Measurements from ENCODE around the gene GZMH.

Gene GZMH

GRCh38 chr14:24613747-24614146 lies 4.3 kb upstream of the GZMH start:
- no peak for TF ChIP-seq CTCF (IDR thresholded peaks at IDR 0.05; ENCODE audit: extremely low read depth, insufficient read depth, missing control alignments)
- in situ Hi-C loops (cut with MboI; ENCODE audit: low pct_unique_long_range_greater_than_20kb, low sequenced_read_pairs, unreplicated experiment) = no loop called here

GRCh38 chr14:24613241-24613640 lies 3.8 kb upstream of the GZMH start:
- TF ChIP-seq CTCF (IDR thresholded peaks at IDR 0.05; ENCODE audit: extremely low read depth, insufficient read depth, missing control alignments) = no peak
- in situ Hi-C loops (cut with MboI; ENCODE audit: low pct_unique_long_range_greater_than_20kb, low sequenced_read_pairs, unreplicated experiment) = no loop called here
- DNase-seq (ENCODE audit: low spot score) = no peak

More at GRCh38 chr14:24613747-24614146, 4.3 kb upstream of the GZMH start:
- DNase-seq (ENCODE audit: low spot score) = no peak

GRCh38 chr14:24612196-24612595 lies 2.7 kb upstream of the GZMH start:
- no peak for DNase-seq (ENCODE audit: low spot score)
- no peak for TF ChIP-seq CTCF (IDR thresholded peaks at IDR 0.05; ENCODE audit: extremely low read depth, insufficient read depth, missing control alignments)
- in situ Hi-C loops (cut with MboI; ENCODE audit: low pct_unique_long_range_greater_than_20kb, low sequenced_read_pairs, unreplicated experiment) = no loop called here

DNA sequence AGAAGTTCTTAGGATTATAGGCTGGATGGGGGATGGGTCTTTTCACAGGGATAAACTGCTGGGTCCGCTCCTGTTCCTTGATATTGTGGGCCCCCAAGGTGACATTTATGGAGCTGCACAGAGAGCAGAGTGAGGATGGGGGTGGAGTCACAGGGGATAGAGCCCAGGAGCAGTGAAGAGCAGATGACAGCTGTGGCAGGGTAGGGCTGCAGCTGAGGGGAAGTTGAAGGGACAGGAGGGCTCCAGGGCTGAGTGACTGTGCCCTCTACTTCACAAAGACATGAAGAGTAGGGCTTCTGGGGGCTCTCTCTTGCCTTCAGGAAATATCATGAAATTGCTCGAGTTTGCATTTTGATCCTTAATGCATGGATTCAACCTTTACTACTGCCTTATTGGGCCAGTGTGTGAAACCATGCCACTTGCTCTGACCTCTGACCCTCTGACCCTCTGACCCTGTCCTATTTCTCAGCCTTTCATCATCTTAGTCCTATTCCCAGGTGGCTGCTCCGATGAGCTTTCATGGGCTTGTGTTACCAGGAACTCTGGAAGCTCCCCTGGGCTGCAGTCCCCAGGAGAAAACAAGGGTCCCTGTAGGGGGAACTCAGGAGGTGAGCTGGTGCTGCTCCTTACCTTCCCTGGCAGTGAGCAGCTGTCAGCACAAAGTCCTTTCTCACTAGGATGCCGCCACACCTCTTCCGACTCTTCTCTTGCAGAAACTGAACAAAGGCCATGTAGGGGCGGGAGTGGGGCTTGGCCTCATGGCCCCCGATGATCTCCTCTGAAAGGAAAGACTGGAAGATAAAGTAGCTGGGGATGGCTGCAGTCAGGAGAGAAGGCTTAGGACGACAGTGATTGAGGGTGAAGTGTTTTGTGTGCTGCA lies 1.6 kb downstream of the GZMH start:
- TF ChIP-seq CTCF (IDR thresholded peaks at IDR 0.05; ENCODE audit: extremely low read depth, insufficient read depth, missing control alignments) = no peak

GRCh38 chr14:24607081-24607480 lies 2.4 kb downstream of the GZMH start:
- DNase-seq (ENCODE audit: low spot score) = peak; percentile 2
- TF ChIP-seq CTCF (IDR thresholded peaks at IDR 0.05; ENCODE audit: extremely low read depth, insufficient read depth, missing control alignments) = no peak
- in situ Hi-C loops (cut with MboI; ENCODE audit: low pct_unique_long_range_greater_than_20kb, low sequenced_read_pairs, unreplicated experiment) = loop anchor here (10.0 kb wide), 1 partner anchor 78 kb away; no protein-coding TSS in a partner anchor

More for the DNA sequence above, 1.6 kb downstream of the GZMH start:
- in situ Hi-C loops (cut with MboI; ENCODE audit: low pct_unique_long_range_greater_than_20kb, low sequenced_read_pairs, unreplicated experiment) = loop anchor here (10.0 kb wide), 1 partner anchor 77 kb away; no protein-coding TSS in a partner anchor
- peak; percentile 3 for DNase-seq (ENCODE audit: low spot score)

- DNase-seq (ENCODE audit: low spot score) = no peak
- in situ Hi-C loops (cut with MboI; ENCODE audit: low pct_unique_long_range_greater_than_20kb, low sequenced_read_pairs, unreplicated experiment) = loop anchor here (10.0 kb wide), 1 partner anchor 79 kb away; no protein-coding TSS in a partner anchor
- TF ChIP-seq CTCF (IDR thresholded peaks at IDR 0.05; ENCODE audit: extremely low read depth, insufficient read depth, missing control alignments) = no peak
Observed at GRCh38 chr14:24606297-24606696, 3.2 kb downstream of the GZMH start.

All from GM13977 (cell line).